Kasumi-1 (cell line): ENCODE measurements around the gene FAAP20.

Source experiments
- DNase-seq, 2 experiments: peaks; one replicate each; lab custom pipeline; 2025; lab: John Stamatoyannopoulos, UW

The FAAP20 gene

GRCh38 chr1:2210084-2210653 lies 15.6 kb upstream of the FAAP20 start:
- DNase-seq, result no peak

GRCh38 chr1:2209400-2210083 lies 15.0 kb upstream of the FAAP20 start:
- DNase-seq, result no peak

- DNase-seq, result no peak
Observed at GRCh38 chr1:2208309-2209239, 14.0 kb upstream of the FAAP20 start.

- no peak for DNase-seq
Observed at GRCh38 chr1:2206813-2207487, 12.4 kb upstream of the FAAP20 start.

GRCh38 chr1:2205191-2205952 lies 10.8 kb upstream of the FAAP20 start:
- peak; percentile 81 to 83 for DNase-seq

GRCh38 chr1:2204415-2205190 lies 10.0 kb upstream of the FAAP20 start:
- peak; percentile 67 to 70 for DNase-seq

GRCh38 chr1:2203671-2204414 lies 9.3 kb upstream of the FAAP20 start:
- DNase-seq, result no peak

- DNase-seq, result no peak
Observed at GRCh38 chr1:2202843-2203601, 8.4 kb upstream of the FAAP20 start.

GRCh38 chr1:2202008-2202575 lies 7.5 kb upstream of the FAAP20 start:
- no peak for DNase-seq

- DNase-seq, result no peak
Observed at GRCh38 chr1:2201062-2201461, 6.5 kb upstream of the FAAP20 start.

GRCh38 chr1:2200308-2200943 lies 5.9 kb upstream of the FAAP20 start:
- DNase-seq, result no peak

GRCh38 chr1:2199042-2199810 lies 4.7 kb upstream of the FAAP20 start:
- DNase-seq, result peak; percentile 64 to 74

- no peak for DNase-seq
Observed at GRCh38 chr1:2198571-2198970, 4.0 kb upstream of the FAAP20 start.

GRCh38 chr1:2197707-2198165 lies 3.2 kb upstream of the FAAP20 start:
- no peak for DNase-seq

- no peak for DNase-seq
Observed at GRCh38 chr1:2196901-2197638, 2.5 kb upstream of the FAAP20 start.

GRCh38 chr1:2195785-2196184 lies 1.2 kb upstream of the FAAP20 start:
- DNase-seq, result no peak
